Liver (tissue), 3 donors: ENCODE measurements around the gene PLCB4.

Source experiments
- FOXA2 ChIP-seq: IDR thresholded peaks from 2 replicates; pipeline ENCODE4 v1.6.1; 2016; ENCODE audit warnings: antibody characterized with exemption
- GABPA ChIP-seq, 2 donors: IDR thresholded peaks in 1 of 2; conservative IDR thresholded peaks in 1 of 2; 2 replicates each; pipeline ENCODE4 v1.6.1; 2016; ENCODE audit warnings: antibody characterized with exemption in 2 of 2, mild to moderate bottlenecking in 1 of 2, moderate library complexity in 1 of 2
- JUND ChIP-seq, 2 donors: IDR thresholded peaks; 2 replicates each; pipeline ENCODE4 v1.6.1; 2016; ENCODE audit warnings: antibody characterized with exemption in 2 of 2
- RAD21 ChIP-seq, 2 donors: IDR thresholded peaks; 2 replicates each; pipeline ENCODE4 v1.6.1; 2016; ENCODE audit warnings: antibody characterized with exemption in 2 of 2, mild to moderate bottlenecking in 2 of 2
- RXRA ChIP-seq, 2 donors: IDR thresholded peaks; 2 replicates each; pipeline ENCODE4 v1.6.1; 2017 to 2018; ENCODE audit warnings: antibody characterized with exemption in 2 of 2, mild to moderate bottlenecking in 1 of 2
- TAF1 ChIP-seq: conservative IDR thresholded peaks from 2 replicates; pipeline ENCODE4 v1.6.1; 2016; ENCODE audit warnings: antibody characterized with exemption, mild to moderate bottlenecking
- YY1 ChIP-seq: IDR thresholded peaks from 2 replicates; pipeline ENCODE4 v1.6.1; 2016; ENCODE audit warnings: antibody characterized with exemption, mild to moderate bottlenecking
- ZBTB33 ChIP-seq: IDR thresholded peaks from 2 replicates; pipeline ENCODE4 v1.6.1; 2016; ENCODE audit warnings: antibody characterized with exemption
- TF ChIP-seq, protein P1 (sequence below): fragments of 150-350 bp; IDR thresholded peaks from 2 replicates; pipeline ENCODE4 v1.5.1; 2017; ENCODE audit warnings: improper control_type of control experiment, low read depth, low read length; ENCODE audit not compliant: missing input control
- TF ChIP-seq, protein P2 (sequence below): IDR thresholded peaks from 2 replicates; pipeline ENCODE4 v1.6.1; 2016; ENCODE audit warnings: antibody characterized with exemption
- TF ChIP-seq, protein P3 (sequence below): IDR thresholded peaks from 2 replicates; pipeline ENCODE4 v1.6.1; 2016; ENCODE audit warnings: antibody characterized with exemption, mild to moderate bottlenecking
- donor health status: healthy.
- donor health status: healthy.

GRCh38 chr20:9424551-9424950, 355.7 kb downstream of the PLCB4 start:
- TF ChIP-seq TAF1, result no peak
- TF ChIP-seq, protein P1, sequence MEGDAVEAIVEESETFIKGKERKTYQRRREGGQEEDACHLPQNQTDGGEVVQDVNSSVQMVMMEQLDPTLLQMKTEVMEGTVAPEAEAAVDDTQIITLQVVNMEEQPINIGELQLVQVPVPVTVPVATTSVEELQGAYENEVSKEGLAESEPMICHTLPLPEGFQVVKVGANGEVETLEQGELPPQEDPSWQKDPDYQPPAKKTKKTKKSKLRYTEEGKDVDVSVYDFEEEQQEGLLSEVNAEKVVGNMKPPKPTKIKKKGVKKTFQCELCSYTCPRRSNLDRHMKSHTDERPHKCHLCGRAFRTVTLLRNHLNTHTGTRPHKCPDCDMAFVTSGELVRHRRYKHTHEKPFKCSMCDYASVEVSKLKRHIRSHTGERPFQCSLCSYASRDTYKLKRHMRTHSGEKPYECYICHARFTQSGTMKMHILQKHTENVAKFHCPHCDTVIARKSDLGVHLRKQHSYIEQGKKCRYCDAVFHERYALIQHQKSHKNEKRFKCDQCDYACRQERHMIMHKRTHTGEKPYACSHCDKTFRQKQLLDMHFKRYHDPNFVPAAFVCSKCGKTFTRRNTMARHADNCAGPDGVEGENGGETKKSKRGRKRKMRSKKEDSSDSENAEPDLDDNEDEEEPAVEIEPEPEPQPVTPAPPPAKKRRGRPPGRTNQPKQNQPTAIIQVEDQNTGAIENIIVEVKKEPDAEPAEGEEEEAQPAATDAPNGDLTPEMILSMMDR, result no peak
- TF ChIP-seq RXRA (IDR thresholded peaks at IDR 0.05), result no peak
- TF ChIP-seq, protein P2, sequence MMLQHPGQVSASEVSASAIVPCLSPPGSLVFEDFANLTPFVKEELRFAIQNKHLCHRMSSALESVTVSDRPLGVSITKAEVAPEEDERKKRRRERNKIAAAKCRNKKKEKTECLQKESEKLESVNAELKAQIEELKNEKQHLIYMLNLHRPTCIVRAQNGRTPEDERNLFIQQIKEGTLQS, result no peak
- TF ChIP-seq ZBTB33, result no peak
- no peak for TF ChIP-seq JUND (IDR thresholded peaks at IDR 0.05)
- TF ChIP-seq, protein P3, sequence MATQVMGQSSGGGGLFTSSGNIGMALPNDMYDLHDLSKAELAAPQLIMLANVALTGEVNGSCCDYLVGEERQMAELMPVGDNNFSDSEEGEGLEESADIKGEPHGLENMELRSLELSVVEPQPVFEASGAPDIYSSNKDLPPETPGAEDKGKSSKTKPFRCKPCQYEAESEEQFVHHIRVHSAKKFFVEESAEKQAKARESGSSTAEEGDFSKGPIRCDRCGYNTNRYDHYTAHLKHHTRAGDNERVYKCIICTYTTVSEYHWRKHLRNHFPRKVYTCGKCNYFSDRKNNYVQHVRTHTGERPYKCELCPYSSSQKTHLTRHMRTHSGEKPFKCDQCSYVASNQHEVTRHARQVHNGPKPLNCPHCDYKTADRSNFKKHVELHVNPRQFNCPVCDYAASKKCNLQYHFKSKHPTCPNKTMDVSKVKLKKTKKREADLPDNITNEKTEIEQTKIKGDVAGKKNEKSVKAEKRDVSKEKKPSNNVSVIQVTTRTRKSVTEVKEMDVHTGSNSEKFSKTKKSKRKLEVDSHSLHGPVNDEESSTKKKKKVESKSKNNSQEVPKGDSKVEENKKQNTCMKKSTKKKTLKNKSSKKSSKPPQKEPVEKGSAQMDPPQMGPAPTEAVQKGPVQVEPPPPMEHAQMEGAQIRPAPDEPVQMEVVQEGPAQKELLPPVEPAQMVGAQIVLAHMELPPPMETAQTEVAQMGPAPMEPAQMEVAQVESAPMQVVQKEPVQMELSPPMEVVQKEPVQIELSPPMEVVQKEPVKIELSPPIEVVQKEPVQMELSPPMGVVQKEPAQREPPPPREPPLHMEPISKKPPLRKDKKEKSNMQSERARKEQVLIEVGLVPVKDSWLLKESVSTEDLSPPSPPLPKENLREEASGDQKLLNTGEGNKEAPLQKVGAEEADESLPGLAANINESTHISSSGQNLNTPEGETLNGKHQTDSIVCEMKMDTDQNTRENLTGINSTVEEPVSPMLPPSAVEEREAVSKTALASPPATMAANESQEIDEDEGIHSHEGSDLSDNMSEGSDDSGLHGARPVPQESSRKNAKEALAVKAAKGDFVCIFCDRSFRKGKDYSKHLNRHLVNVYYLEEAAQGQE, result no peak
- TF ChIP-seq FOXA2, result no peak
- TF ChIP-seq YY1, result no peak
- no peak for TF ChIP-seq GABPA (IDR thresholded peaks at IDR 0.05 in 1 of 2, conservative IDR thresholded peaks at IDR 0.05 in 1 of 2)
- no peak for TF ChIP-seq RAD21 (IDR thresholded peaks at IDR 0.05)
